Activated T-cell treated with anti-CD3 and anti-CD28 coated beads, Interleukin-2, amount 50 U/mL, for 72 hours (primary cell): ENCODE results near the gene SLC5A5. TPM values are rescaled to one million over a fixed set of nuclear protein-coding genes. Genes with fewer than 3 reads are reported as not detected.

ENCODE experiments used
- ATAC-seq, 2 donors: fragments of 150-1000 bp; cut with Tn5 transposase; replicated peaks in 1 of 2; 2 replicates each; pipeline ENCODE4 v1.10.0; 2021; ENCODE audit warnings: moderate library complexity in 2 of 2, mild to moderate bottlenecking in 1 of 2
- DNase-seq, 2 donors: peaks; one replicate each; pipeline ENCODE4 v3.0.0; 2021 to 2022; ENCODE audit warnings: mixed read lengths in 1 of 2
- H3K27ac Mint-ChIP-seq: one replicate; pipeline ENCODE4 v1.8.0; 2022; ENCODE audit warnings: mild to moderate bottlenecking, moderate library complexity, mixed read lengths
- H3K27me3 Mint-ChIP-seq: one replicate; pipeline ENCODE4 v1.8.0; 2022; ENCODE audit warnings: low read depth, mixed read lengths
- H3K36me3 Mint-ChIP-seq, 2 donors: one replicate each; pipeline ENCODE4 v1.8.0; 2022; ENCODE audit warnings: mixed read lengths in 2 of 2, mild to moderate bottlenecking in 1 of 2; ENCODE audit not compliant: insufficient read depth in 2 of 2
- H3K4me1 Mint-ChIP-seq: one replicate; pipeline ENCODE4 v1.8.0; 2022; ENCODE audit warnings: low read depth, mixed read lengths
- H3K4me3 Mint-ChIP-seq, 2 donors: one replicate each; pipeline ENCODE4 v1.8.0; 2022; ENCODE audit warnings: mild to moderate bottlenecking in 2 of 2, mixed read lengths in 2 of 2, moderate library complexity in 2 of 2
- H3K9me3 Mint-ChIP-seq, 2 donors: one replicate each; pipeline ENCODE4 v1.8.0; 2022; ENCODE audit warnings: mixed read lengths in 2 of 2
- total RNA-seq, 2 donors: library from RNA; stranded (reverse); gene quantifications; one replicate each; pipeline ENCODE4 v1.2.3, GENCODE V29; 2022

Gene SLC5A5
- total RNA-seq, 2 donors from 2014 or later: 2.0 to 3.3 TPM

DNA sequence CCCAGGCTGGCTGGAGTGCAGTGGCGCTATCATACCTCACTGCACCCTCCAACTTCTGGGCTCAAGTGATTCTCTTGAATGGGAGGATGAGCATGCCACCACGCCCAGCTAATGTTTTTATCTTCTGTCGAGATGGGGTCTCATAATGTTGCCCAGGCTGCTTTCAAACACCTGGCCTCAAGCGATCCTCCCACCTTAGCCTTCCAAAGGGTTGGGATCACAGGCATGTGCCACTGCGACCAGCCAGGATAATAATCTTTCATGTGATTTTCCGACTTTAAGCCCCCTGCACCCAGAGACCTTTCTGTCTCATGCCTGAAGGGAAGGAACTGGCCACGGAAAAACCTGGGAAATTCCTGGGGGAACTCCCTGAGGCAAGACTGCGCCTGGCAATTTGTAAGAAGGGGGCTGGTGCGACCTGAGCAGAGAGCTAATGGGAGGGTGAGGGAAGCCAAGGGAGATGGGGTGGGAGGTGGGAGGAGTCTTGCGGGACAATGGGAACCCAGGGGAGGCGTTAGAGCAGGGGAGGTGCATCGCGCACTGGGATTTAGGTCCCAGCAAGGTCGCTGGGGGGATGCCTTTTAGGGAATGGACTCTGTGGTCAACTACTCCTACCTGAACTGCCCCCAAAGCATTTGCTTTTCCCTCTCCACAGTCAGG lies 59.9 kb downstream of the SLC5A5 start:
- peak overlapping the region; percentile 61 to 97 for H3K4me3 Mint-ChIP-seq
- no peaks in the 10 kb centered on the region for H3K27me3 Mint-ChIP-seq
- H3K36me3 Mint-ChIP-seq: no peaks in the 10 kb centered on the region
- DNase-seq (no peak), ATAC-seq (no peak)
- no peaks in the 10 kb centered on the region for H3K9me3 Mint-ChIP-seq
- no peak overlapping the region for H3K27ac Mint-ChIP-seq
- H3K4me1 Mint-ChIP-seq: peaks cover 36% of the 10 kb centered on the region

DNA sequence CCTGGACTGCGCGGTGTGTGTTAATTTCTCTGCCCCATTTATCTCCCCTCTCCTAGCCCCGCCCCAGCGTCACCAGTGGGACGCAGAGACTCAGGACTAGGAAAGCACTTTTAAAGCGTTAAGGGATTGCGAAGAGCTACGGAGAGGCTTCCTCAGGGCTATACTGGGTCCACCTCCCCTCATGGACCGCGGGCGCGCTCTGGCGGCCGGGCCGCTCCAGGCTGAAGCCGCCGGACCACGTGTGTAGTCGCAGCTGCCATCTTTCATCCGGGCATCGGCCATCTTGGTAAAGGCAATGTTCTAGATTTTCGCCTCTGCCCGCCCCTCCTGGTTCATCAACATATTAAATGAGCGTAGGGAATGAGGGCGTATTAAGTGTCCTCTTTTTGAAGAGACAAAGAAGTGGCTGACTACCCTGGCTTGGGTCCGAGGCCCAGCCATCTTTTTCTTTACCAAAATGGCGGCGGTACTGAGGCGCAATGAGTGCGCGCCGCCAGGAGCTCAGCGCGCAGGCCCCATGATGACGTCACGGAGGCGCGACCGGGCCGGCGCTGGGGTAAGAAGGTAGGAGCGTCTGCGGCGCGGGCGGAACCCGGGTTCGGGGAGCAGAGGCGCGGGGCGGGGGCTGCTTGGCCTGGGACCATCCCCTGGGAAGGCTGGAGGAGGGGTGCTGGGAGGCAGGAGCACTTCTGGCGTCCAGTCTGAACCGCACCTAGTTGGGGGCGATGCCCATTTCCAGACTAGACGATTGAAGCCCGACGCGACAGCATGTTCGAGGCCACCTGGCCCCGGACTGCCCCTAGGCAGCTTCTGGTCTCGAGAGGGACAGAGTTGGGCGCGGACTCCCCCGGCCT lies 61.0 kb downstream of the SLC5A5 start, which contains the start of gene CCDC124:
Gene CCDC124, plus strand, starts transcription at position 531 of the 854 bp plus-strand sequence. CDS start 3,406 bp downstream, outside the sequence.
- no peaks in the 10 kb centered on the region for H3K9me3 Mint-ChIP-seq
- peaks cover 41% of the 10 kb centered on the region for H3K4me1 Mint-ChIP-seq
- peak within 1 kb of the TSS; percentile 84 to 97 for H3K4me3 Mint-ChIP-seq
- ATAC-seq (peak; percentile 98), DNase-seq (peak; percentile 94)
- H3K27me3 Mint-ChIP-seq: no peaks in the 10 kb centered on the region
- H3K27ac Mint-ChIP-seq: peak within 1 kb of the TSS; percentile 98
- H3K36me3 Mint-ChIP-seq: no peaks in the 10 kb centered on the region

DNA sequence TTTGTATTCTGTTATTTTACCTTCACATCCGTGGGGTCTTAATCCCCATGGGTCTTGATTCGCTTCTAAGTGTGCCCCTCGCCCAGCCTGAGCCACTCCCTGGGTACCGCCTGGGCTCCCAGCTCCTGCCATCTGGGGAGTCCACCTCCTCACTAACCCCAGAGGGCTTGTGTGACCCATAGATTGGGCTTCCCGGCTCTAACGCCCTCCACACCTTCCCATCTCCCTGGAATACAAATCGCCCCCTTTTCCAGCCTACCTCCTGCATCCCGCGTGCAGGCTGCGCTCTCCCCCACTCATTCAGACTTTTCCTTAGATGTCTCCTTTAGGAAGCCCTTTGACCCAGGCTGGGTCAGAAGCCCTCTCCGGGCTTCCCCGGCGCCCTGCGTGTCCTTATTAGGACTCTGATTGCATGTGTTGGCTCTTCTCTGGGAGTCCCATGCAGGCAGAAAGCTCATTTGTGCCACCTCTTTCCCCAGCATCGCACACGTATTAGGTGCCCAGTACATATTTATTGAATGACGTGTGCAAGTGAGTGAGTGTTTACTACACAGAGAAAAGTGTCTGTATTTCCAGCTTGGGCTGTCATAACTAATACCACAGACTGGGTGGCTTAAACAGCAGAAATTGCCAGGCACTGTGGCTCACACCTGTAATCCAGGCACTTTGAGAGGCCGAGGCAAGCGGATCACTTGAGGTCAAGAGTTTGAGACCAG lies 61.8 kb downstream of the SLC5A5 start:
- peak overlapping the region; percentile 98 for H3K27ac Mint-ChIP-seq
- ATAC-seq: no peak
- H3K4me1 Mint-ChIP-seq: peaks cover 41% of the 10 kb centered on the region
- H3K9me3 Mint-ChIP-seq: no peaks in the 10 kb centered on the region
- no peak for DNase-seq
- H3K27me3 Mint-ChIP-seq: no peaks in the 10 kb centered on the region
- peak overlapping the region; percentile 84 to 97 for H3K4me3 Mint-ChIP-seq
- H3K36me3 Mint-ChIP-seq: no peaks in the 10 kb centered on the region

DNA sequence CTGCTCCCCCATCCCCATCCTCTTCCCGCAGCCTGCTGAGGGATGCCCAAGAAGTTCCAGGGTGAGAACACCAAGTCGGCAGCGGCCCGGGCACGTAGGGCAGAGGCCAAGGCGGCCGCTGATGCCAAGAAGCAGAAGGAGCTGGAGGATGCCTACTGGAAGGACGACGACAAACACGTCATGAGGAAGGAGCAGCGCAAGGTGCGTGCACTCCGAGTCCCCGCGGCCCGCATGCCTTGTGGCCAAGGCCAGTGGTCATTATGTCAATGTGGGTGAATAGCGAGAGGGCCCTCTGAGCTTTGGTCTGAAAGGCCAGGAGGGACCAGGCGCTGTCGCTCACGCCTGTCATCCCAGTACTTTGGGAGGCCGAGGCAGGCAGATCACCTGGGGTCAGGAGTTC lies 64.6 kb downstream of the SLC5A5 start:
- ATAC-seq: no peak
- Mint-ChIP-seq H3K36me3 (peaks cover 0 to 2% of the 10 kb centered on the region in 2 donors), H3K9me3 (no peaks in the 10 kb centered on the region), H3K27ac (no peak overlapping the region), H3K4me1 (peaks cover 25% of the 10 kb centered on the region), H3K4me3 (no peak overlapping the region), H3K27me3 (no peaks in the 10 kb centered on the region)
- DNase-seq: no peak

DNA sequence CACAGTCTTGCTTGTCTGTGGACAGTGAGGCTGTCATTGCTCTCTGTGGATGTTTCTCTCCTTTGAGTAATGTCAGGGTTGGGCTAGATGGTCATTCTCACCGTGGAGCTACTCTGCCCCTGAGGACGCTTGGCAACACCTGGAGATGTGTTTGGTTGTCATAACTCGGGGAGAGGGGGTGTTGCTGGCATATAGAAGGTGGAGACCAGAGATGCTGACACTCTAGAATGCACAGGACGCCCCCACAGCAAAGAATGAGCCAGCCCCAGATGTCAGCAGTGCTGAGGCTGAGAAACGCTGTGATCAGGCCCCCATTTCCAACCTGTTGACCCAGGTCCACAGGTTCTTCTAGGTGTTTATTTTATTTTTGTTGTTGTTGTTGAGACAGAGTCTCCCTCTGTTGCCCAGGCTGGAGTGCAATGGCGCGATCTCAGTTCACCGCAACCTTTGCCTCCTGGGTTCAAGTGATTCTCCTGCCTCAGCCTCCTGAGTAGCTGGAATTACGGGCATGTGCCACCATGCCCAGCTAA lies 65.7 kb downstream of the SLC5A5 start:
- DNase-seq (no peak), ATAC-seq (no peak)
- peaks cover 0 to 2% of the 10 kb centered on the region in 2 donors for H3K36me3 Mint-ChIP-seq
- no peaks in the 10 kb centered on the region for H3K27me3 Mint-ChIP-seq
- no peaks in the 10 kb centered on the region for H3K9me3 Mint-ChIP-seq
- no peak overlapping the region for H3K27ac Mint-ChIP-seq
- no peak overlapping the region for H3K4me3 Mint-ChIP-seq
- H3K4me1 Mint-ChIP-seq: peaks cover 16% of the 10 kb centered on the region

DNA sequence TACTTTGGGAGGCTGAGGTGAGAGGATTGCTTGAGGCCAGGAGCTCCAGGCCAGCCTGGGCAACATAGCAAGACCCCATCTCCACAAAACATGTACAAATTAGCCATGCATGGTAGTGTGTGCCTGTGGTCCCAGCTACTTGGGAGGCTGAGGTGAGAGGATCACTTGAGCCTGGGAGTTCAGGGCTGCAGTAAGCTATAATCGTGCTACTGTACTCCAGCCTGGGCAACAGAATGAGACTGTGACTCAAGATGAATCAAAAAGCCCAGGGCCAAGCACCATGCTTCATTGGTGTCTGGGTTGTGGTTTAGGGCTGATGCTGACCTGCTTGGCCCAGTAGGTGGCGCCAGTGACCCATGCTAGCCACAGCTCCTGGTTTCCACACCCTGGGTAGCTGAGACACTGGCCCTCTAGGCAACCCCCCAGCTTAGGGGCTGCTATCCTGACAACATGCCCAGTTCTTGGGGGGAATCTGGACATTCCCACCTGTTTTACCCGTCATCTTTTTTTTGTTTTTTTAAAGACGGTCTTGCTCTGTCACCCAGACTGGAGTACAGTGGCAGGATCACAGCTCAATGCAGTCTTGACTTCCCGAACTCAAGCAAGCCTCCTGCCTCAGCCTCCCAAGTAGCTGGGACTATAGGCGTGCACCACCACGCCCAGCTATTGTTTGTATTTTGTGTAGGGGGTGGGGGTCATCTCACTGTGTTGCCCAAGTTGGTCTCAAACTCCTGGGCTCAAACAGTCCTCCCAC lies 66.5 kb downstream of the SLC5A5 start:
- Mint-ChIP-seq H3K27ac (no peak overlapping the region), H3K4me3 (no peak overlapping the region), H3K4me1 (peaks cover 13% of the 10 kb centered on the region), H3K36me3 (peaks cover 0 to 2% of the 10 kb centered on the region in 2 donors), H3K9me3 (no peaks in the 10 kb centered on the region), H3K27me3 (no peaks in the 10 kb centered on the region)
- DNase-seq (peak; percentile 83 to 88), ATAC-seq (peak; percentile 98 to 99)

DNA sequence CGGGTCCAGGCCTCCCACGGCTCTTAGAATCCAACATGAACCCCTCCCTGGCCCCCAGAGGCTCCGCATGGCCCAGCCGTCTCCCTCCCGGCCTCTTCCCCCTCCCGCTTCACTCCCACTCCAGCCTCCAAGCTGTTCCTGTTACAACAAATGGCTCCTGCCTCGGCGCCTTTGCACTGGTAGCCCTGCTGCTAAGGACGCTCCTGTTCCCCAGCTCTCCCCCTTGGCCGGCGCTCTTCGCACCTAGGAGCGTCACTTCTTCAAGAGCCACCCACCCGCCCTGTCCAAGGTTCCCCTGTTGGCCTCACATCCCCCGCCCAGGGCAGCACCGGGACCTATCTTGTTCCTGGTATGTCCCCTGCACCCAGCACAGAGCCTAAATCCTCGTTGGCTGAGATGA lies 70.4 kb downstream of the SLC5A5 start:
- Mint-ChIP-seq H3K4me3 (no peak overlapping the region), H3K36me3 (peaks cover 0 to 2% of the 10 kb centered on the region in 2 donors)

DNA sequence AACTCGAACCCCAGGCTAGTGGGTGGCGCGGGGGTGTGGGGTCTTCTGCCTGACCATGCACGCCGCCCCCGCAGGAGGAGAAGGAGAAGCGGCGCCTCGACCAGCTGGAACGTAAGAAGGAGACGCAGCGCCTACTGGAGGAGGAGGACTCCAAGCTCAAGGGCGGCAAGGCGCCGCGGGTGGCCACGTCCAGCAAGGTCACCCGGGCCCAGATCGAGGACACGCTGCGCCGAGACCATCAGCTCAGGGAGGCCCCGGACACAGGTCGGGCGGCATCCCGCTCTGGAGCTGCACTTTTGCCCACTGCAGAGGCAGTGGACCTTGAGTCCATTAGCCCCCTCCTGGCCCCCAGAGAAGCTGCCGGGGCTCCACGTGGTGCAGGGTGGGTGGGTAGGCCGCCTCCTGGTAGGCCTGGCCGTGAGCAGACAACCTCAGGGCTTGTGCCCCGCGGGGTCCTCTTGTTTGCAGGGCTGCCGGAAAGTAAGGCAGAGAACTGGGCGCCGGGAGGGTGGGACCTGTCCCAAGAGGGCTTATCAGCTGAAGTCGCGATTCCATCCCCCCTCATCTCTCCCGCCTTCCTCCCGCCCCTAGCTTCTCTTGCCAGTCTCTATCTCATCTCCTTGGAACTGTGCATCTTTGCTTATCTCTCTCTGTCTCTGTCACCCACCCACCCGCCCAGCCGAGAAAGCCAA lies 71.0 kb downstream of the SLC5A5 start:
- Mint-ChIP-seq H3K27me3 (no peaks in the 10 kb centered on the region), H3K4me1 (peaks cover 22% of the 10 kb centered on the region), H3K9me3 (no peaks in the 10 kb centered on the region), H3K36me3 (peaks cover 0 to 2% of the 10 kb centered on the region in 2 donors), H3K4me3 (no peak overlapping the region), H3K27ac (no peak overlapping the region)
- no peak for ATAC-seq
- no peak for DNase-seq

More for the DNA sequence above, 70.4 kb downstream of the SLC5A5 start:
- no peak for DNase-seq
- H3K4me1 Mint-ChIP-seq: peaks cover 22% of the 10 kb centered on the region
- H3K27me3 Mint-ChIP-seq: no peaks in the 10 kb centered on the region
- H3K9me3 Mint-ChIP-seq: no peaks in the 10 kb centered on the region
- ATAC-seq: no peak
- H3K27ac Mint-ChIP-seq: no peak overlapping the region

DNA sequence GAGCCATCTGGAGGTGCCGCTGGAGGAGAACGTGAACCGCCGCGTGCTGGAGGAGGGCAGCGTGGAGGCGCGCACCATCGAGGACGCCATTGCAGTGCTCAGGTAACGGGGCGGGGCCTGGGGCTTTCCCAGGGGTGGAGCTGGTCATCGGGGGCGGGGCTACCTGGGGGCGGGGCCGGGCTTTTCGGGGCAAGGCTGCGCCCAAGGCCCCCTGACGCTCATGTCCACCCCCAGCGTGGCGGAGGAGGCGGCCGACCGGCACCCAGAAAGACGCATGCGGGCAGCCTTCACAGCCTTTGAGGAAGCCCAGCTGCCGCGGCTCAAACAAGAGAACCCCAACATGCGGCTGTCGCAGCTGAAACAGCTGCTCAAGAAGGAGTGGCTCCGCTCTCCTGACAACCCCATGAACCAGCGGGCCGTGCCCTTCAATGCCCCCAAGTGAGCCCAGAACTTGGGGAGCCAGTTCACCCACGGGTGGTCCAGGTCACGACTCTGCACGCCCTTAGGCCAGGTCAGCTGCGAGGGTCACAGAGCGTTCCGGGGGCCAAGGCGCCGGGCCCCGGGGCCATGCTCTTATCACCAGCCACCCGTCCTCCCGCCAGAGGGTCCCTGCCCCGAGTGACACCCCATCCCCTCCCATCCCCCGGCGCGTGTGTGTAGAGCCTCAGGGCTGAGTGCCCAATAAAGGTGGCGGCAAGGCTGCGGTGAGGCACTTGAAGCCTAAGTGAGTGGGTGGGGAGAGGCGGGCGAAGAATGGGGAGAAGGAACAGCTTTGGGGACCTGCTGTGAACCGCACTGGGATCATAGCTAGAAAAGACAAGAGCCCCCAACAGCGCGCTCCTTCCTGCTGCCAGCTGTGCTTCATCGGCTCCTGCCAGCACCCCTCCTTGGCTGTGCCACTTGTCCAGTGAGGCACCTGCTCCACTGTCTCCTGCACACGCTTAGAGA lies 71.8 kb downstream of the SLC5A5 start:
- Mint-ChIP-seq H3K4me1 (peaks cover 23% of the 10 kb centered on the region), H3K9me3 (no peaks in the 10 kb centered on the region), H3K36me3 (peaks cover 0 to 2% of the 10 kb centered on the region in 2 donors), H3K27ac (no peak overlapping the region), H3K4me3 (no peak overlapping the region), H3K27me3 (no peaks in the 10 kb centered on the region)
- DNase-seq (no peak), ATAC-seq (no peak)

DNA sequence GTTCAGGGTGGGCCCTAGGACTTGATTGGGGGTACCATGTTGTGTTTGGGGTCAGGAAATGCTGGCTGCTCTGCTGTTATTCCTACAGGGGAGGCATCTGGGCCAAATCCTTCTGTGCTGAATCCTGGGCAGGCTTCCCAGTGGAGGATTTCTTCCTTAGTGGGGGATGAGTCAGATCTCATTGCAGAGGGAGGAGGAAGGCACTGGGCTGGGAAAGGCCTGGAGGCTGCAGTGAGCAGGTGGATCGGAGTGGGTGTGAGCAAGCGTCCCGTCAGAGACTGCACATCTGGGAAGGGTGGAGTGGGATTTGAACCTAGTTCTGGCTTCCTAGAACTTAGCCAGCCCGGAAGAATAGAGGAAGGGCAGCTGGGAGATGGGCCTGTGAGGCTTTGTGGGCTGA lies 72.6 kb downstream of the SLC5A5 start:
- Mint-ChIP-seq H3K4me3 (no peak overlapping the region), H3K27me3 (peaks cover 6% of the 10 kb centered on the region), H3K36me3 (peaks cover 0 to 2% of the 10 kb centered on the region in 2 donors), H3K4me1 (peaks cover 31% of the 10 kb centered on the region), H3K27ac (no peak overlapping the region), H3K9me3 (no peaks in the 10 kb centered on the region)
- ATAC-seq: no peak
- no peak for DNase-seq
